Parathyroid adenoma (tissue), 2 donors: ENCODE results near the gene ALDH1L1.

Experiments used
- H2AFZ ChIP-seq: fragments of 300-600 bp; sonication (generic); one replicate; pipeline ENCODE4 v1.7.0; 2017; ENCODE audit warnings: antibody characterized with exemption, mild to moderate bottlenecking
- H3K27ac ChIP-seq: fragments of 300-600 bp; sonication (generic); one replicate; pipeline ENCODE4 v1.7.0; 2017
- H3K27me3 ChIP-seq: fragments of 300-600 bp; sonication (generic); one replicate; pipeline ENCODE4 v1.7.0; 2017; ENCODE audit warnings: low read length; ENCODE audit not compliant: control insufficient read depth, insufficient read depth
- H3K36me3 ChIP-seq: fragments of 300-600 bp; sonication (generic); one replicate; pipeline ENCODE4 v1.7.0; 2017; ENCODE audit warnings: low read length; ENCODE audit not compliant: control insufficient read depth, insufficient read depth
- H3K4me1 ChIP-seq: fragments of 300-600 bp; sonication (generic); one replicate; pipeline ENCODE4 v1.7.0; 2017; ENCODE audit warnings: control low read depth
- H3K4me2 ChIP-seq: fragments of 300-600 bp; sonication (generic); one replicate; pipeline ENCODE4 v1.7.0; 2017; ENCODE audit warnings: low read length
- H3K4me3 ChIP-seq: fragments of 300-600 bp; sonication (generic); one replicate; pipeline ENCODE4 v1.7.0; 2017; ENCODE audit warnings: low read depth, low read length
- H3K79me2 ChIP-seq: fragments of 300-600 bp; sonication (generic); one replicate; pipeline ENCODE4 v1.7.0; 2017; ENCODE audit warnings: control low read depth
- H3K9ac ChIP-seq: fragments of 300-600 bp; sonication (generic); one replicate; pipeline ENCODE4 v1.7.0; 2017; ENCODE audit warnings: mild to moderate bottlenecking
- H3K9me3 ChIP-seq: fragments of 300-600 bp; sonication (generic); one replicate; pipeline ENCODE4 v1.7.0; 2017; ENCODE audit warnings: low read length; ENCODE audit not compliant: control insufficient read depth
- TF ChIP-seq, protein P1 (sequence below): fragments of 300-600 bp; sonication (generic); IDR thresholded peaks from one replicate; pipeline ENCODE4 v1.7.0; 2017; ENCODE audit warnings: antibody characterized with exemption, mild to moderate bottlenecking
- donor health status: primary hyperparathyroidism.

The ALDH1L1 gene

DNA sequence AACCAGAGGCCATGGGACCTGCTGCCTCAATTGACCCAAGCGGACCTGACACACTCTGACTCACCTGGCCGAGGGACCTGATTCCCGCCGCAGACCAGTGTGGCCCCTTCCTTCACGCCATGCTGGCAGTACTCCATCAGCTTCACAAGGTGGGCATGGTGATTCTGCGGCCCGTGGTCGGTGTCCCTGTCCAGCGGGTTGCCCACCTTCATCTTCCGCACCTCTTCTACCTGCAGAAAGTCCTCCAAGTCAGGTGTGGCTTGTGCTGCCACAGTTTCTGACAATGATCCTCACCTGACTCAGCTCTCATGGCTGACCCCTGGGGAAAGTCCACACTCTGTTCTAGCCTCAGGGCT lies 70.5 kb downstream of the ALDH1L1 start:
- no peak overlapping the region for H3K4me3 ChIP-seq
- no peaks in the 10 kb centered on the region for H3K36me3 ChIP-seq
- H3K9me3 ChIP-seq = no peaks in the 10 kb centered on the region
- no peak overlapping the region for H3K9ac ChIP-seq
- H3K4me2 ChIP-seq = no peak overlapping the region
- no peaks in the 10 kb centered on the region for H3K4me1 ChIP-seq
- H3K27ac ChIP-seq = no peak overlapping the region
- TF ChIP-seq, protein P1, sequence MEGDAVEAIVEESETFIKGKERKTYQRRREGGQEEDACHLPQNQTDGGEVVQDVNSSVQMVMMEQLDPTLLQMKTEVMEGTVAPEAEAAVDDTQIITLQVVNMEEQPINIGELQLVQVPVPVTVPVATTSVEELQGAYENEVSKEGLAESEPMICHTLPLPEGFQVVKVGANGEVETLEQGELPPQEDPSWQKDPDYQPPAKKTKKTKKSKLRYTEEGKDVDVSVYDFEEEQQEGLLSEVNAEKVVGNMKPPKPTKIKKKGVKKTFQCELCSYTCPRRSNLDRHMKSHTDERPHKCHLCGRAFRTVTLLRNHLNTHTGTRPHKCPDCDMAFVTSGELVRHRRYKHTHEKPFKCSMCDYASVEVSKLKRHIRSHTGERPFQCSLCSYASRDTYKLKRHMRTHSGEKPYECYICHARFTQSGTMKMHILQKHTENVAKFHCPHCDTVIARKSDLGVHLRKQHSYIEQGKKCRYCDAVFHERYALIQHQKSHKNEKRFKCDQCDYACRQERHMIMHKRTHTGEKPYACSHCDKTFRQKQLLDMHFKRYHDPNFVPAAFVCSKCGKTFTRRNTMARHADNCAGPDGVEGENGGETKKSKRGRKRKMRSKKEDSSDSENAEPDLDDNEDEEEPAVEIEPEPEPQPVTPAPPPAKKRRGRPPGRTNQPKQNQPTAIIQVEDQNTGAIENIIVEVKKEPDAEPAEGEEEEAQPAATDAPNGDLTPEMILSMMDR = no peak
- H3K27me3 ChIP-seq = no peaks in the 10 kb centered on the region
- H2AFZ ChIP-seq = no peak overlapping the region
- H3K79me2 ChIP-seq = no peaks in the 10 kb centered on the region

DNA sequence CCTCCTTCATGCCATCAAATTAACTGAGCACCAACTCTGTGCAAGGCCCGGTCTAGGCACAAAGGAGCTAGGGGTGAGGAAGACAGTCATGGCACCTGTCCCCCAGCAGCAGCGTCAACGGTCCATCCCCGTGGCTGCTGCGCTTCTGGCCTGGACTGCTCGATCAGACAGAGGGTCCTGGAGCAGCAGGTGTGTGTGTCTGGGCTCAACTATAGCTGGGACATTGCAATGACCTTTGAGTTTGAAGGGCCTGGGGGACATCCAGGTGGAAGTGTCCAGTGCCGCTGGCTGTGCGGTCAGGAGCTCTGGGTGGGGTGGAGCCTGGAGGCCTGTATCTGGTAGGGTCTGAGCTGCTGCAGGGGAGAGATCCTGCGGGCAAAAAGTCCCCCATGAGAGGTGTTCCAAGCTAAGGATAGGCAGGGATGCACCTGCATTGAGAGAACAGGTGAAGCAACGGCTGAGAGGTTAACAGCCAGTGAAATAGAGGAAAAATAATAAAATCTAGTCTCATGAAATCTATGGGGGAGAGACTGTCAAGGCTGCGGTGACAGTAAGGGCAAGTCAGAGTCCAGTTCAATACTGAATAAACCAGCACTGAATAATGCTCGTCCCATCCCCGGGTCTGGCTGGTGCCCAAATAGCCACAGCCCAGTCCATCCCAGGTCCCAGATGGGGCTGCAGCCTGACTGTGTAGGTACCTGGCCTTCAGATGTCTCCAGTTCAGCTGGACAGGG lies 71.1 kb downstream of the ALDH1L1 start:
- TF ChIP-seq, protein P1 = no peak
- H3K79me2 ChIP-seq = no peaks in the 10 kb centered on the region
- H3K4me2 ChIP-seq = no peak overlapping the region
- no peak overlapping the region for H3K4me3 ChIP-seq
- no peak overlapping the region for H3K9ac ChIP-seq
- H3K4me1 ChIP-seq = no peaks in the 10 kb centered on the region
- no peak overlapping the region for H3K27ac ChIP-seq
- no peaks in the 10 kb centered on the region for H3K9me3 ChIP-seq
- H3K36me3 ChIP-seq = no peaks in the 10 kb centered on the region
- no peak overlapping the region for H2AFZ ChIP-seq
- no peaks in the 10 kb centered on the region for H3K27me3 ChIP-seq

DNA sequence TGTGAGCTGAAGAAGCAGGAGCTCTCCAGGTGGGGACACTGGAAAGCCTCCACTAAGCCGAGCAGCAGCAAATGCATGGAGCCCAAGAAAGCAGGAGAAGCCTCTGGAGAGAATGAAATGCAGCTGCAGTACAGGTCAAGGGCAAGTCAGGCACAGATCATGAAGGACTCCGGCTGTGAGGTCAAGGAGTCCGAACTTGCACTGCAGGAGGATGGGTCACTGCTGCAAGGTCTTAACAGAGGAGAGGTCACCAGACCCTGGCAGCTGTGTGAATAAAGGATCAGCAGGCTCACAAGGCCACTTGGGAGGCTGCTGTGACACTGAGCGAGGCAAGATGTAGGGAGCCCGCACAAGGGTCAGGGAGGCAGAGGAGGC lies 71.7 kb downstream of the ALDH1L1 start:
- H3K27me3 ChIP-seq = no peaks in the 10 kb centered on the region
- TF ChIP-seq, protein P1 = no peak
- no peak overlapping the region for H3K27ac ChIP-seq
- no peak overlapping the region for H3K4me2 ChIP-seq
- no peaks in the 10 kb centered on the region for H3K36me3 ChIP-seq
- no peaks in the 10 kb centered on the region for H3K9me3 ChIP-seq
- no peak overlapping the region for H2AFZ ChIP-seq
- no peak overlapping the region for H3K9ac ChIP-seq
- no peaks in the 10 kb centered on the region for H3K4me1 ChIP-seq
- no peaks in the 10 kb centered on the region for H3K79me2 ChIP-seq
- H3K4me3 ChIP-seq = no peak overlapping the region

DNA sequence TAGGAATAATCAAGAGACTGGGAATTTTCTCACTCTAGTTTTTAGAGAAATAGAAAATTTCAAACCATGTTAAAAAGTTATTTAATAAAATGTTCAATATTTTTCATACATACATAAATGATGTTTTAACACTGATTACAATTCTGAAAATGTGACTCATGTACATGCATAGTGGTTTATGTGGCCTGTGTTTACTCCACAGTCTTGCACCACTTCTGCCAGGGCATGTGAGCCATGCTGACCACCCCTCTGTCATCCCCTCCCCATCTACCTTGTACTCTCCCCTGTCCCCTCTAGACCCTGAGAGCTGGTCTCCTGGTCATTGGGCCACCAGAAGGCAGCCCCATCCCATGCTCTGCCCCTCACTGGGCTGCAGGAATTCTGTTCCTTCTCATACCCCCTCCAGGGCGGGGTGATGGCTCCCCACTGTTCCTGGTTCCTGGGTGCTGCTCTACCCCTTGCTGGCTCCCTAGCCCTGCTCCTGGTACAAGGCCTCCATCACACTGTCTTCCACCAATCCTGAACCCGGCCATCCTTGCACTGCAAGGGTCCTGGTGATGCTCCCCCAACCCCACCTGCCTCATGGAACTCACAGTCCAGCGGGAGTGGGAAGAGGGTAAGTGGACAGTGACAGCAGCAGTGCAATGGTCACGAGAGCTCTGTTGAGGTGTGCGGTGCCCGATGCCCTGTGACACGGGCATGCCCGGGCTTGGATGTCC lies 72.3 kb downstream of the ALDH1L1 start:
- Histone ChIP-seq H3K27me3 (no peaks in the 10 kb centered on the region), H3K9me3 (no peaks in the 10 kb centered on the region), H3K4me1 (no peaks in the 10 kb centered on the region), H2AFZ (no peak overlapping the region), H3K36me3 (no peaks in the 10 kb centered on the region), H3K27ac (no peak overlapping the region), H3K9ac (no peak overlapping the region), H3K4me3 (no peak overlapping the region), H3K79me2 (no peaks in the 10 kb centered on the region), H3K4me2 (no peak overlapping the region)
- TF ChIP-seq, protein P1 = no peak
